Ovary (tissue), 3 donors: ENCODE measurements around the gene TIMP2.

Experiments used
- CTCF ChIP-seq, 3 donors: fragments of 450-650 bp in 2 of 3; fragments of 200-600 bp in 1 of 3; IDR thresholded peaks; one replicate each; pipeline versions ENCODE4 v1.5.1 to v1.8.0; 2016 to 2022; ENCODE audit warnings: antibody characterized with exemption in 3 of 3, mild to moderate bottlenecking in 1 of 3
- EP300 ChIP-seq: sonication (generic); formaldehyde crosslinking; IDR thresholded peaks from one replicate; pipeline ENCODE4 v1.6.1; 2017; ENCODE audit warnings: antibody characterized with exemption
- POLR2A ChIP-seq: fragments of 450-650 bp; IDR thresholded peaks from one replicate; pipeline ENCODE4 v1.6.1; 2017; ENCODE audit warnings: antibody characterized with exemption, mild to moderate bottlenecking, moderate library complexity
- donor health status: DM: no; HTN: no; CAD: no.

GRCh38 chr17:78890498-78890897 is 34.7 kb downstream of the TIMP2 start:
- no peak for TF ChIP-seq POLR2A
- TF ChIP-seq CTCF (IDR thresholded peaks at IDR 0.05), result no peak
- TF ChIP-seq EP300, result no peak
